H9 (cell line): Measurements from ENCODE around the gene COA1. TPM values are rescaled to one million over a fixed set of nuclear protein-coding genes. Genes with fewer than 3 reads are reported as not detected.

Experiments used
- DNase-seq: peaks from one replicate; pipeline ENCODE4 v3.0.0-alpha.2; 2017
- H2AFZ ChIP-seq: one replicate; pipeline ENCODE4 v1.6.1; 2013; ENCODE audit warnings: mild to moderate bottlenecking, low read length, control low read depth, moderate library complexity
- H2AK5ac ChIP-seq: 2 replicates; pipeline ENCODE4 v1.6.1; 2013; ENCODE audit warnings: low read length, control low read depth, mixed read lengths; ENCODE audit not compliant: insufficient read length
- H2BK120ac ChIP-seq: one replicate; pipeline ENCODE4 v1.6.1; 2013; ENCODE audit warnings: low read depth, mild to moderate bottlenecking, low read length, control low read depth, inconsistent platforms; ENCODE audit not compliant: poor library complexity, severe bottlenecking
- H2BK12ac ChIP-seq: 2 replicates; pipeline ENCODE4 v1.6.1; 2013; ENCODE audit warnings: low read length, control low read depth, mixed read lengths, low read depth; ENCODE audit not compliant: insufficient read length
- H2BK15ac ChIP-seq: 2 replicates; pipeline ENCODE4 v1.6.1; 2013; ENCODE audit warnings: low read depth, low read length, control low read depth
- H2BK20ac ChIP-seq: one replicate; pipeline ENCODE4 v1.6.1; 2013; ENCODE audit warnings: low read depth, mild to moderate bottlenecking, low read length, control low read depth, inconsistent platforms; ENCODE audit not compliant: poor library complexity, severe bottlenecking
- H2BK5ac ChIP-seq: 2 replicates; pipeline ENCODE4 v1.6.1; 2013; ENCODE audit warnings: low read length, control low read depth, mixed read lengths; ENCODE audit not compliant: insufficient read length
- H3K14ac ChIP-seq: 2 replicates; pipeline ENCODE4 v1.6.1; 2013; ENCODE audit warnings: low read length, control low read depth; ENCODE audit not compliant: insufficient read depth
- H3K18ac ChIP-seq: 2 replicates; pipeline ENCODE4 v1.6.1; 2013; ENCODE audit warnings: low read depth, mild to moderate bottlenecking, mixed read lengths, low read length, control low read depth; ENCODE audit not compliant: insufficient read length
- H3K23ac ChIP-seq: 2 replicates; pipeline ENCODE4 v1.6.1; 2013; ENCODE audit warnings: low read length, control low read depth, mixed read lengths, low read depth; ENCODE audit not compliant: insufficient read length
- H3K23me2 ChIP-seq: 2 replicates; pipeline ENCODE4 v1.6.1; 2013; ENCODE audit warnings: low read depth, mild to moderate bottlenecking, mixed read lengths, low read length, control low read depth; ENCODE audit not compliant: insufficient read length, poor library complexity, severe bottlenecking
- H3K27ac ChIP-seq: 2 replicates; pipeline ENCODE4 v1.5.1; 2013; ENCODE audit warnings: low read length, control low read depth, mixed read lengths, low read depth; ENCODE audit not compliant: insufficient read length
- H3K27me3 ChIP-seq: 2 replicates; pipeline ENCODE4 v1.6.1; 2013; ENCODE audit warnings: low read length, control low read depth, inconsistent platforms; ENCODE audit not compliant: insufficient read depth
- H3K4ac ChIP-seq: 2 replicates; pipeline ENCODE4 v1.6.1; 2013; ENCODE audit warnings: low read depth, mild to moderate bottlenecking, control low read depth, inconsistent platforms, low read length, moderate library complexity
- H3K4me1 ChIP-seq: 2 replicates; pipeline ENCODE4 v1.6.1; 2013; ENCODE audit warnings: low read length, control low read depth, inconsistent platforms; ENCODE audit not compliant: insufficient read depth
- H3K4me2 ChIP-seq: 2 replicates; pipeline ENCODE4 v1.6.1; 2013; ENCODE audit warnings: low read length, control low read depth, mixed read lengths; ENCODE audit not compliant: insufficient read length, insufficient read depth
- H3K56ac ChIP-seq: 2 replicates; pipeline ENCODE4 v1.6.1; 2013; ENCODE audit warnings: low read depth, mild to moderate bottlenecking, mixed read lengths, low read length, control low read depth; ENCODE audit not compliant: insufficient read length
- H3K79me1 ChIP-seq: 2 replicates; pipeline ENCODE4 v1.6.1; 2013; ENCODE audit warnings: low read depth, mild to moderate bottlenecking, moderate library complexity, low read length, control low read depth, inconsistent platforms; ENCODE audit not compliant: insufficient read depth, poor library complexity, severe bottlenecking
- H3K79me2 ChIP-seq: 2 replicates; pipeline ENCODE4 v1.6.1; 2013; ENCODE audit warnings: low read length, control low read depth, inconsistent platforms; ENCODE audit not compliant: insufficient read depth
- H3K9ac ChIP-seq: 2 replicates; pipeline ENCODE4 v1.6.1; 2013; ENCODE audit warnings: low read length, control low read depth, mixed read lengths; ENCODE audit not compliant: insufficient read length; ENCODE audit errors: extremely low read depth
- H3K9me3 ChIP-seq: one replicate; pipeline ENCODE4 v1.6.1; 2013; ENCODE audit warnings: low read depth, low read length, inconsistent platforms; ENCODE audit not compliant: control insufficient read depth
- H3T11ph ChIP-seq: one replicate; pipeline ENCODE4 v1.6.1; 2013; ENCODE audit warnings: mild to moderate bottlenecking, low read length, control low read depth, inconsistent platforms
- H4K20me1 ChIP-seq: one replicate; pipeline ENCODE4 v1.6.1; 2013; ENCODE audit not compliant: control insufficient read depth, insufficient read length, insufficient read depth
- H4K5ac ChIP-seq: 2 replicates; pipeline ENCODE4 v1.6.1; 2013; ENCODE audit warnings: low read depth, mild to moderate bottlenecking, mixed read lengths, low read length, control low read depth; ENCODE audit not compliant: insufficient read length
- H4K8ac ChIP-seq: replicated peaks from 2 replicates; pipeline ENCODE4 v1.6.1; 2013; ENCODE audit warnings: low read length, control low read depth, mixed read lengths, low read depth; ENCODE audit not compliant: insufficient read length
- H4K91ac ChIP-seq: 2 replicates; pipeline ENCODE4 v1.6.1; 2013; ENCODE audit warnings: low read depth, mild to moderate bottlenecking, moderate library complexity, mixed read lengths, low read length, control low read depth; ENCODE audit not compliant: insufficient read length
- H3K27ac Mint-ChIP-seq, 3 experiments: 2 replicates in 2 of 3; 3 replicates in 1 of 3; pipeline ENCODE4 v1.8.0; 2020 to 2021; ENCODE audit warnings: mixed read lengths in 3 of 3, mild to moderate bottlenecking in 1 of 3, moderate library complexity in 1 of 3
- H3K27me3 Mint-ChIP-seq: 2 replicates; pipeline ENCODE4 v1.8.0; 2021; ENCODE audit warnings: low read depth, mild to moderate bottlenecking, moderate library complexity, mixed read lengths
- H3K36me3 Mint-ChIP-seq, 3 experiments: 2 replicates in 2 of 3; 3 replicates in 1 of 3; pipeline ENCODE4 v1.8.0; 2020 to 2021; ENCODE audit warnings: low read depth in 3 of 3, mixed read lengths in 3 of 3; ENCODE audit not compliant: insufficient read depth in 1 of 3
- H3K4me1 Mint-ChIP-seq, 2 experiments: 2 replicates each; pipeline ENCODE4 v1.8.0; 2020; ENCODE audit warnings: mixed read lengths in 2 of 2
- H3K4me3 Mint-ChIP-seq, 2 experiments: 2 replicates in 1 of 2; 3 replicates in 1 of 2; pipeline ENCODE4 v1.8.0; 2020 to 2021; ENCODE audit warnings: mild to moderate bottlenecking in 2 of 2, mixed read lengths in 2 of 2, moderate library complexity in 1 of 2
- H3K9me3 Mint-ChIP-seq, 2 experiments: 2 replicates in 1 of 2; 3 replicates in 1 of 2; pipeline ENCODE4 v1.8.0; 2020; ENCODE audit warnings: mild to moderate bottlenecking in 2 of 2, mixed read lengths in 2 of 2, moderate library complexity in 1 of 2
- CTCF ChIP-seq: fragments of 200-600 bp; sonication (generic); conservative IDR thresholded peaks from 3 replicates; pipeline ENCODE4 v1.8.0; 2021; ENCODE audit warnings: antibody characterized with exemption, mild to moderate bottlenecking
- WGBS: extraction: QIAGEN DNeasy Blood & Tissue Kit; methylation state at CpG from one replicate; pipeline ENCODE4 v1.1.7; 2013; ENCODE audit warnings: missing lambda C conversion rate, low lambda C conversion rate, mixed read lengths; ENCODE audit not compliant: insufficient read length; ENCODE audit errors: extremely low coverage; 5-methylcytosine and 5-hydroxymethylcytosine counted together
- total RNA-seq: library from RNA; stranded (reverse); gene quantifications from 2 replicates; pipeline ENCODE4 v1.2.1, GENCODE V29; 2021

Gene COA1
- total RNA-seq, 1 experiment from 2014 or later: 138 TPM

DNA sequence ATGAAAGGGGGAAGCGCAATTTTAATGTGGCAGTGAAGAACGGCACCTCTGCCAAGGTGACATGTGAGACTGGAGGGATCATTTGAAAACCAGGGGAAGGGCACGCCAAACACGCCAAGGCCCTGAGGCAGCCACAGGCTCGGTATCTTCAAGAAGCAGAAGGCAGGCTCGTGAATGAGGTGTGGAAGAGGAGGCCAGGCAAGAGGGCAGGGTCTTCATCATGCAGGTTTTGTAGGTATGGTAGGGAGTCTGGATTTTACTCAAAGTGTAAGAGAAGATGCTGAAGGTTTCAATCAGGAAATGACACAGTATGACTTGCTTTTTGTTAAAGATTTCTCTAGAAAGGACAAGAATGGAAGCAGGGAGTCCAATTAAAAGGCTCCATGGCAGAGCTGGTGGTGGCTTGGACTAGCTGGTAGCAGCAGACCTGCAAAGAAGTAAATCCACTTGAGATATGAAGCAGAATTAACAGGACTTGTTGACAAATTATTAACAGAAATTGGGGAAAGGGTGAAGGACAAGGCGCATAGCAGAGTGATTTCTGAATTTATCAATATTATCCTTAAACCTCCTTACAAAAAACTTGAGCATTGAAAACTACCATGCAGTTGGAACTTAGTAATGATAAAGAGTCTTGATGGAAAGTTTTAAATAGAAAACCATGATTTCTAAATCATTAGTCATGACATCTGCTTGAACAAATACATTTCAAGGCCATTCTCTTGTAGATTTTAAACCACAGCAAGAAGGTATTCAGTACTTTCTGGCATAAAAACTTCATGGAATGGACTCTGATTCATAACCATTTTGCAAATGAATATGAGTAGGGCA is 70.4 kb downstream of the COA1 start:
- H3K9ac ChIP-seq: no peak overlapping the region
- peaks cover 9% of the 10 kb centered on the region; the same call in 1 of the 2 replicates for H3K4me1 ChIP-seq

More for the DNA sequence above, 70.4 kb downstream of the COA1 start:
- H2AFZ ChIP-seq: no peak overlapping the region
- no peak overlapping the region for H2BK15ac ChIP-seq
- no peaks in the 10 kb centered on the region for H4K20me1 ChIP-seq
- H3T11ph ChIP-seq: no peak overlapping the region
- H4K8ac ChIP-seq: no peak overlapping the region
- Mint-ChIP-seq H3K9me3 (no peaks in the 10 kb centered on the region; a peak in 1 of 5 replicates), H3K4me3 (peak overlapping the region in 1 of 2 experiments; percentile 4; a peak in 1 of 5 replicates), H3K27me3 (no peaks in the 10 kb centered on the region), H3K36me3 (peaks cover 10 to 23% (median 22%) of the 10 kb centered on the region in 3 experiments; a peak in 6 of 7 replicates), H3K27ac (peak overlapping the region; percentile 82 to 97 (median 94)), H3K4me1 (peaks cover 34 to 35% of the 10 kb centered on the region in 2 experiments)
- no peak overlapping the region for H3K4me2 ChIP-seq
- TF ChIP-seq CTCF: no peak
- no peak for DNase-seq
- H3K56ac ChIP-seq: no peak overlapping the region
- no peak overlapping the region for H2BK20ac ChIP-seq
- WGBS: no CpG with 5 or more reads among the region's 7 CpGs
- no peaks in the 10 kb centered on the region; the same call in 1 of the 2 replicates for H3K79me2 ChIP-seq
- H3K27me3 ChIP-seq: no peaks in the 10 kb centered on the region
- no peak overlapping the region for H4K5ac ChIP-seq
- H3K9me3 ChIP-seq: no peaks in the 10 kb centered on the region
- no peak overlapping the region for H3K4ac ChIP-seq
- no peak overlapping the region for H2BK5ac ChIP-seq
- H3K27ac ChIP-seq: peak overlapping the region; percentile 52
- H3K23me2 ChIP-seq: no peaks in the 10 kb centered on the region
- H2BK12ac ChIP-seq: no peak overlapping the region
- H4K91ac ChIP-seq: no peak overlapping the region
- H2AK5ac ChIP-seq: peak overlapping the region; percentile 76
- H3K18ac ChIP-seq: peak overlapping the region; percentile 37
- peaks cover 5% of the 10 kb centered on the region for H3K79me1 ChIP-seq
- no peak overlapping the region for H3K23ac ChIP-seq
- no peak overlapping the region for H2BK120ac ChIP-seq
- H3K14ac ChIP-seq: no peak overlapping the region
